GM18499 (cell line): ENCODE measurements around the gene CDC42BPG.

Experiments used
- ATAC-seq: cut with Tn5 transposase; IDR thresholded peaks from one replicate; pipeline ENCODE4 v1.9.1; 2021; ENCODE audit warnings: moderate number of reproducible peaks; ENCODE audit not compliant: insufficient read depth, unreplicated experiment

The CDC42BPG gene

DNA sequence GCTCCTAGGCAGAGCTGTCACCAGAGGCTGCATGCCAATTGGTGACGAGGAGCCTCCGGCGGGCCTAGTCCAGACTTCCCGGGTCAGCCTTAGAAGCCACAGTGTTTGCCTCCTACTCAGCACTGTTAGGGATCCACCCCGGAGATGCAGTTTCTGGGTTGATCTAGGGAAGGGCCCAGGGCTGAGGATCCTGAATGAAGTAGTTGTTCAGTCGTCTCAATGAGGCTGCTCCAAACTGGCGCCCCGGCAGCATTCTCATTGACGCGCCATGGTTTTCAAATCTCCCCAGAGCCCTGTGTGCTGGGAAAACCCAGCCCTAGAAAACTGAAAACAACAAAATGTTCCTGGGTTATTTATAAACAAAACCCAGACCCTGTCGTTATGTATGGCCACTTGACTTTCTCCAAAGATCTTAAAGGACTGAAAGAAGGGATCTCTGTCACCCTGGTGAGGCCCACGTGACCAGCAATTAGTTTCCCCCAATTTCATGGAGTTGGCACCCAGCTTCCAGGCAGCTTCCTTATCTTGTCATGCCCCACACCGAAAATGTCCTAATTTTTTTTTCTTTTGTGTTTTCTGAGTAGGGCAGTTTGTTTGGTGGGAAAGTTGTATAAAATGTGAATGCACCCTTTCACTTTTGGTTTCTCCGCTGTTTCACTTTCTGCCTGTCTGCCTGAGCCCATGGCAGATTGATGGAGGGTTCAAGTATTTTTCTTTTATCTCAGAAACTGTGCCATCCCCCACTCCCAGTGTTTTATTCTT, 36.0 kb upstream of the CDC42BPG start:
- no peak for ATAC-seq

DNA sequence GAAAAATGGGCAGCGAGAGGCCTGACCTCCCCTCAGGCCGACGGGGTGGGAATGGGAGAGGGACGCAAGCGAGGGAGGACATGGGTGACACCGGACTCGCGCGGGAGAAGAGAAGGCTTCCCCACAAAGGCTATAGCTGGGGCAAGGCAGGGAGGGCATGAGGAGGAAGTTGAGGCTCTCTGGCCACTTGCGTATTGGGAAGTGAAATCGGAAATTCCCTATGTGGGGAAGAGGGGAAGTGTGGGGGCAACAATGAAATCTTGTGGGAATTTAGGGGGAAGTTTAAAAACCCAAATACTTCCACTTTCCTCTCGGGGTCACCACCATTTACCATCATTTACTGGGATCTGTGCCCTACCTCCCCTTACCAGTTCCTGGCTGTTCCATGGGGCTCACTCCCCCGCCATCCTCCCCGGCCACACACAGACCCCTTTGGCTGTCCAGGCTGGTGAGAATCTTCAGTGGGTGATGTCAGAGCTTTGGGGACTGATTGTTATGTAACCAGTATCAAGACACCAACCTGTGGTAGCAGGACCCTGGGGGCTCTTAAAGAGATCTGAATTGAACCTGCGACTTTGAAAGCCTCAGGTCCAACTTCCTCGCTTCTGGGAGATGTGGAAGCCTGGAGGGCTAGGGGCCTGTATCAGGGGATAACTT, 34.9 kb upstream of the CDC42BPG start:
- no peak for ATAC-seq

DNA sequence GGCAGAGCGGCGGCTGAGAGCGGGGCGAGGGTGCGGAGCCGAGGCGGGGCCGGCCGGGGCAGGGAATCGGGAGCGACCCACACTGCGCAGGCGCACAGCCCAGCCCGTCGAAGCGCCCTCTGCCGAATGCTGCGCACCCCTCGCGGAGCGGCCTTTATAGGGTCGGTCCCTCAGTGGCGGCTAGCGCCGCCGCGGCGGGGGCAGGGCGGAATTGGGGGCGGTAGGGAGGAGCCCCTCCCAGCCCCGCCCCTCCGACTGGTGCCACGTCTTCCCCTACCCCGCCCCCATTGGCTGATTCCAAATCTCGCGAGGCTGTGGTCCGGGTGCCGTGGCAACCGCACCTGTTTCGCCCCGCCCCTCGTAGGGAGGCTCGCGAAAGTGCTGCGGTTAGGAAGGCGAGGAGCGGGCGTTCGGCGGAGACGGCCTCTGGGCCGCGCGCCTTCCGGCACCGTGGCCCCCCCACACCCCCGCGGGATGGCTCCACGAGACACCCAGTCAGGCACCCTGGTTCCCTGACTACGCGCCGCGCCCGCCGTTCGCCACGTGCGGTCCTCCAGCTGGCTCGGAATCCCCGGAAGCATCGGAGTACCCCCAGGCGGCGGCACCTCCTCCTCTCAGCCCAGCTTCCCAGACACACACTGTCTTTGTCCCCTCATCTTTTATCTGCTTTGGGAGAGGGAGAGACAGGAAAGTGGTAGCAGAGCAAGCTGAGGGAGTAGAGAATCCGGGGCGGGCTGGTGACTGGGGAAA, 34.2 kb upstream of the CDC42BPG start, which contains the start of gene EHD1:
TSS of gene EHD1 (minus strand) at position 128 of the 750 bp plus-strand sequence. CDS start 157 bp downstream, outside the sequence.
- peak; percentile 35 for ATAC-seq

DNA sequence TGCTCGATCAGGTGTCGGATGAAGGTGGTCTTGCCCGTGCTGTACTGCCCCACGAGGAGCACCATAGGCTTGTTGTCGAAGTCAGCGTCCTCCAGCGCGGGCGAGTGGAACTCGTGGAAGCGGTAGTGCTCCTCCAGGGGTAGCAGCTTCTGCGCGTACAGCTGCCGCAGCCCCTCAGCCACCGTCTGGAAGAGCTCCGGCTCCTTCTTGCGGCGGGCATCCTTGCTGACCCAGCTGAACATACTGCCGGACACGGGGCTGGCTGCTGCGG, 33.7 kb upstream of the CDC42BPG start:
- ATAC-seq, result no peak

DNA sequence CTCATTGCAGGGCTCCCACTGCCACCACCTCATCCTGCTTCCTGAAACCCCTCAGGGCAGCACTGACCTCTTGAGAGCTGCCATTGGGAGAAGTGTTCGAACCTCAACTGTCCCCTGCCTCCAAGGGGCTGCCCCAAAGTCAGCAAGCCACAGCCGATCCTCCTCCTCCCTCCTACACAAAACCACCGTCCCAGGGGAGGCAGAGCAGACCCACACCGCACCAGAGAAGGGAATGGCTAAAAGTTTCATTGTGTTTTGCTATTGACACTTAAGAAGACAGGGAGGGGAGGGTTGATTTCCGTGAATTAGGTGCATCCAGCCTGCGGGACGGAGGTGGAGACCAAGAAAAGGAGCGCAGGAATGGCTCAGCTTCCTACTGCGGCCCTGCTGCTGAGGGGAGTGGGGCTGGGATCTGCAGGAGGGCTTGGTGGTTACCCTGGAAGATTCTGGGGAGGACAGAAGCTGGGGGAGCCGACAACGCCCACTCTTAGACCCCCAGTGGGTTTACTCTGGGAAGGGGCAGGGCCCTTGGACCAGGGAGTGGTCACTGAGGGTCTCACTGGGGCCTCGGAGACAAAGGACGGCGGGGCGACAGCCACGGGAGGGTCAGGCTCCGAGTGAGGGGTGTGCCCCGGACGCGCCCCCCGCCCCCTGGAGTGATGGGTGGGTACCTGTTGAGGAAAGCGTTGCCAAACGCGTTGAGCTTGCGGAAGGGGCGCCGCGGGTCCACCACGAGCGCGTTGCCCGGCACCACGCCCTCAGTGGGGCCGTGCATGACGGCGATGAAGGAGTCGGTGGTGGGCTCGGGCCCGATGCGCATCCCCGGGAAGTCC, 33.2 kb upstream of the CDC42BPG start:
- no peak for ATAC-seq

DNA sequence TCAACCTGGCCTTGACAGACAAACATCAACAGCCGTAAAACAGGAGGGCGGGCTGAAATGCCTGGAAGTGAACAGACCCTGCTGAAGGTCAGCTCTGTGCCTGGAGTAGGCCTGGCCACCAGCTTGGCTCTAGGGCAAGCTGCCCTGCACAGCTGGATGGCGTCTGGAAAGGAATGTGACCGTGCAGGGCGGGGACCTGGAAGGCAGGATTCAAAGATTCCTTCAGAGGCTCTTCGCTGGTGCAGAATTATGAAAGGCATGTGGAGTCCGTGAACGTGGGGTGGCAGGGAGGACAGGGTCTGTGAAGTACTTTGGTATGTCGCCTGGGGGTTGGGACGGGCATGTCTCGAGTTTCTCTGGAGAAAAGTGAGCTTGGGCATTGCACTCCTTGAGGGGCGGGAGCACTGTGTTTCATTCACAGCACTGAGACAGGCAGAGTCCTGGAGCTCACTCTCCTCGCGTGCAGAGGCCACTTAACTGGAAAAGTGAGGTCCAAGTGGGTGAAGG, 32.4 kb upstream of the CDC42BPG start:
- ATAC-seq, result no peak

DNA sequence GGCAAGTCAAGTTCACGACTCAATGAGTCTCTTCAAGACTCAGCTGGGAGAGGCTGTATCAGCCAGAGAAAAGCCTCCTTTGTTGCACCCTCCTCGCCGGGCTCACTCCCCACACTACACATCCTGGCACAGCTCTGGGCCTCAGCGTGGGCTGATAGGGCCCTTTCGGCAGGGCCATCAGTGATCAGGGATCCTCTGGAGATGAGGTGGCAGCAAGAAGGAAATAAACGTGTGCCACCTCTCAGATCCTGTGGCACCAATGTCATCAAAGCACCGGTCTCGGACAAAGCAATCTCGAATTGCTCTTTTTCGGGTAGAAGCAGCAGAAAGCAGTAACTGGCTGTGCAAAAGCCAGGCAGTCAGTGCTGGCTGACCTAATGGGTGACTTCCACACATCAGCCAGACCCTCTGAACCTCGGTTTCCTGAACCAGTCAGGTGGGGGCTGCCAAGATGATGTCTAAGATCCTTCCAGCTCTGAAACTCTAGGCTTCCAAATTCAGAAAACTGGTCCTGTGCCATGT, 31.8 kb upstream of the CDC42BPG start:
- no peak for ATAC-seq

DNA sequence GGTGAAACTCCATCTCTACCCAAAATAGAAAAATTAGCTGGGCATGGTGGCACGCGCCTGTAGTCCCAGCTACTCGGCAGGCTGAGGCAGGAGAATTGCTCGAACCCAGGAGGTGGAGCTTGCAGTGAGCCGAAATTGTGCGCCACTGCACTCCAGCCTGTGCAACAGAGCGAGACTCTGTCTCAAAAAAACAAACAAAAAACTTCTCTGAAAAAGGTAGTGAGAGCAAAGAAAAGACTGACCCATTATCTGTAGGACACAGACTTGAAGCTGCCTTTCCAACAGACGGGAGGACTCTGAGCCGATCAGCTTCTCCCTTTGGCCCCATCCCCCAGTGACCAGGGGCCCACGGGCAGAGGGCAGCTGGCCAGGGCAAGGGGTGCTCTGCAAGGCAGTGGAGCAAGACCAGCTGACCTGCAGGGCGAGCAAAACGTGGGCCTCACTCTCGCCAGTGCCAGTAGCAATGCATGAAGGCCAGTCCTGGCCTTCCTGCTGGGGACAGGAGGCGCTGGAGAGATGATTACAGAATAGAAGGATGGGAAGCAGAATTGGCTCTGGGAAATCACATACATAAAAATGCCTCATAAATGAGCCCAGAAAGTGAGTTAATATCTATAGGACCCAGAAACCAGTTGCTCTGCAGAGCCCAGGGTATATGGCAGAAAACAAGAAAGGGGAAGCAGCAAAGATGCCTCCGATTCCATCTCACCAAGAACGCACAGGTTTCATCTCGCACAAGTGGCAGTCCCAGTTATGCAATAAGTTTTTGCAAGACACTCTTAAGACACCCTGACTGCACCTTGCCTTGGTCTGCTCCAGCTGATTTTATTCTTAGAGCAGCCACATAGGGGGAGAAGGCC, 31.1 kb upstream of the CDC42BPG start:
- no peak for ATAC-seq

DNA sequence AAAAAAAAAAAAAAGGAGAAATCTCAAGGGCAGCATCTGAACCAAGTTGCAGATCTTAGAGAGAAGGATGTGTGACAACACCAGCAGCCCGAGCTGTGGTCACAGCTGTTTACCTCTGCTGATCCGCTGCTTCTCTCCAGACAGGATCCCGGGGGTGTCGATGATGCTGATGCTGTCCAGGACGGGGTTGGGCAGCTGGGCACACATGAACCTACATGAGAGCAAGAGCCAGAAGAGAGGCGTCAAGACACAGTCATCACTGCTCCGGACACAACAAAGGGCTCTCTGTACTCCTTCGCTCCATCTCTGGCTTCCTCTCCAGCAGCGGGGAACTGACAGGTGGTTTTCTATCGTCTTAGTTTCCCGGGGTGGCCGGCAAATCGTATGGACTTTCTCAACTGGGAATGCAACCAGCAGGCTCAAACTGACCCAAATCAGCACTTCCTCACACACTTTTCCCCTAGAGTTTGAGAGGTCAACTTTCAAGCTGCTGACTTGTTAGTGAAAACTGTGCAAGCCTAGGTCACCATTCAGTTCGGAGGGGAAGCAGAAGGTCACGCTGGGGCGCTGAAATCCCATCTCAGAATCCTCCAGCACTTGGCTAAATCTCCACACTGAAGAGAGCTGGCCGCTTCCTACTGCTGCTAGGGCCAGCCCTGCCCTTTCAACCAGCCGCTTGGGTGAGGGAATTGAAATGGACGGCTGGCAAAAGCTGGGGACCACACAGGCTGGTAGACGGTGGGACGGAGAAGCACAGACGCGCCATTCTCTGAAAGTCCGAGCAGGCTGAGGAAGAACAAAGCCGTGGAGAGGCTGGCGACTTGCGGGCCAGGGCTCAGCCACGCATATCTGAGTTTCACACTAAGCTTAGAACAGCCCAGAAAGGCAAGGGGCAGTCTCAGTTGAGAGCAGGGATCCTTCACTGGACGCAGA, 30.1 kb upstream of the CDC42BPG start:
- no peak for ATAC-seq

DNA sequence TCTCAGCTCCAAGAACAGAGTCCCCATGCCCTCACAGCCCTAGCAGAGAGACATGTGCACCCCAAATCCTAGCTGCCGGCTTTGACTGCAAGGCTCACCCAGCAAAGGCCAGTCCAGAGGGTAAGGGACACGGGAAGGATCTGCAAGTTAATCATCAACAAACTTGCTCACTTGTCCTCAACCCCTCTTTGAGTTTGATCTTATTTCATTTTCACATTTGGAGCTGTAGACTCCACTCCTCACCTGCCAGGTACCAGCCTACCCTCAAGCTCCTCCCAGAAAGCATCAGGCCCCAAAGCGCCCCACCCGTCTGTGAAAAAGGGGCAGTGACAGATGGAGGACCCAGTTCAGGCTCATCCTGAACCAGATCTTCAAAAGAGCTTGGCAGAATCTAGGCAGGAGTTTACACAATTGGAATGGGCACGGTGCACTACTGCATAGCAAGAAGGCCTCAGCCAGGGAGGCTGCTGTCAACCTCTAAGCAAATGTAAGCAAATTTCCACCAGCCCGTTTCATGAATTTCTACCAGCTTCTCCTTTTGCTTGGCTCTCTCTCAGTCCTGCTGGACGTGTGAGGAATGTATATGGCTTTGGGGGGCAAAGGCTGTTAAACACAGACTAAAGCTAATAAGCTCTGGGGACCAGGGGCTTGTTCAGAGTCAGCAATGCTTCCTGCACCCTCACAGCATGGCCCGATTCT, 28.5 kb upstream of the CDC42BPG start:
- no peak for ATAC-seq

DNA sequence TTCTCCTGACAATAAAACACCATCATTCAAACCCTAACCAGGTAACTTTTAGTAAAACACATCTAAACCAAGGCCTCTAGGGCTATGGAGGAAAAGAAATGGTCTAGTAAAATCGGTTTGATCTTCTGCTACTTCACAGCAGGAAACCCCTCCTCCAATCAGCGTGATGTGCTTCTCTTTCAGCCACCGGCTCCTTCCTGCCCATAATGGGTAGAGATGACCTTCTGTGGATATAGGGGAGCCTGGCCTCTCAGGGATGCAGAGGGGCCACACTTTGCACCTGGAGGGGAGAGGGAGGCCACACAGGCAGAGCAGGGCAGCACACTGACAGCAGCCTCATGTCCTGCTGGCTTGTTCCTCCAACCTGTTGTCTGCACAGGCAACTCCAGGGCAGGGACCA, 27.0 kb upstream of the CDC42BPG start:
- ATAC-seq, result no peak

DNA sequence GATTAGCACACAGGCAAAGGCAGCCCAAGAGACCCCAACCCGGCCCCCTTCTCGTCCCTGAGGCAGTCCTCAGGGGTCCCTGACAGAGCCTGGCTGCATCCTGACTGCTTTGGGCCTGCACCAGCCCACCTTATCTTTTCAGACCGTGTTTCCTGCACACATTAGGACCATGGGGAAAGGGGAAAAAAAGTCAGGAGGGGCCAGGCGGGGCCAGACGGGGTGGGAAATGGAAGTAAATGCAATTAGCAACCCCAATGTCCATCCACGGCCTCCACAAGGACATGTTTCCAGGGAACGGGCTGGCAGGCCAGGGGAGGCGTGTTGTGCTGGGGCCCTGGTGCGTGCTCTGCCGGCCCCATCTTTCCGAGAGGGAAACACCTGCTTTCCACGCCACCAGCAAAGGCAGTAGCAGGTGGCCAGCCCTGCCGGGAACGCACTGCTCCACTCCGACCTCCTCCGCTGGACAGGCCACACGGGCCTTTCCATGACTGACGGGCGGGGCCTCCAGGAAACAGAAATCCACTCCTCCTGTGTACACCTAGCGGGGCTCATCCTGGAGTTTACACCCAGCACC, 26.5 kb upstream of the CDC42BPG start:
- ATAC-seq, result no peak

DNA sequence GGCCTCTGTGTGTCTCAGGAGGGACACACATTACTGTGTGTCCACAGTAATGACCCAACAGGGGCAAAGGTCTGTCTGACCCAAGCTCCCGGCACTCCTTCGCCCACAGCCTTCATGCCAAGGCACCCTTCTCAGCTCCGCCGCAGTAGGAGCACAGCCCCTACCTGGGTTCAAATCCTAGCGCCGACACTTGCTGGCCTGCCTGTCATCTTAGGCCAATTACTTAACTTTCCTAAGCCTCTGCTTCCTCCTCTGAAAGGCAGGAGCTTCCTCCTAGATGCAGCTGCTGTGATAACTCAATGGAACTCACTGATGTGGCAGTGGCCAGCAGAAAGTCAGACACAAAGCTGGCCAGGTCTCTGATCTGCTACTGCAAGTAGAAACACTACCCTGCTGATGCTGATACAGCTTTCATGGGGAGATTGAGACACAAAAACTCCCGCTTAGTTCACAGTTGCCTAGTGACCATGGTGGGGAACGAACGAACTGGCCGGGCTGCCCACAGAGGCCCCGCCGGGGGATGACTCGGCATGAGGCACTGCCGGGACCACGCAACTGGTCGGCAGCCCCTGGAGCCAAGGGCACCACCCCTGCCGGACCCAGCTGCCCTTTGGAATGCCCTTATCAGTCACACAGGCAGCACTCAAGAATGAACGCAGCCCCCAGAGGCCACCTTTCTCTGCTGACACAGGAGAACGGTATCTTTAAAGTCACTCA, 25.9 kb upstream of the CDC42BPG start:
- ATAC-seq, result no peak

DNA sequence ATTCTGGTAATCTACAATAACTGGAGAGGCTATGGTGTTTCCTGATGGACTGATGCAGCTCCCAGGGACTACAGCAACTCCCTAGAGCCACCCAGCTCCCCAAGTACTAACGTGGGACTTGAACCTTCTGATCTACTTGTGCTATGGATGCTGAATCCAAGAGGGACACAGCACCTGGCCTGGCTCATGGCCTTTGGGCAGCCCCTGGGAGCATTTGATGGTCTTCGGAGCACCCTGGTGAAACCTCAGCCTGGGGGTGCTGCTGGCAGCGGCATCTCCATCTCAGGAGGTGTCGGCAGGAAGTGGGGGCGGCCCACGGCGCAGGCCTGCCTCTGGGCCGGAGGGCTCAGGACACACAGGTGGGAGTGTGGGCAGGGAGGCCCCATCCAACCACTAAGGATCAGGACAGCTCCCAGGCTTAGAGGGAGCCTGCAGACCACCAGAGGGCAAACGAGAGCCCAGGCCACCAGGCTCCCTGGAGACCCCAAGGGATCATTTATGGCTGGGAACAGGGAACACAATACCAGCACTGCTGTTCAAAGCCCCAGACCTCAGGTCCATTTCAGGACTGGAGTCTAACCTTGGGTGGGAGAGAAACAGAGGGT, 25.2 kb upstream of the CDC42BPG start:
- ATAC-seq, result no peak

DNA sequence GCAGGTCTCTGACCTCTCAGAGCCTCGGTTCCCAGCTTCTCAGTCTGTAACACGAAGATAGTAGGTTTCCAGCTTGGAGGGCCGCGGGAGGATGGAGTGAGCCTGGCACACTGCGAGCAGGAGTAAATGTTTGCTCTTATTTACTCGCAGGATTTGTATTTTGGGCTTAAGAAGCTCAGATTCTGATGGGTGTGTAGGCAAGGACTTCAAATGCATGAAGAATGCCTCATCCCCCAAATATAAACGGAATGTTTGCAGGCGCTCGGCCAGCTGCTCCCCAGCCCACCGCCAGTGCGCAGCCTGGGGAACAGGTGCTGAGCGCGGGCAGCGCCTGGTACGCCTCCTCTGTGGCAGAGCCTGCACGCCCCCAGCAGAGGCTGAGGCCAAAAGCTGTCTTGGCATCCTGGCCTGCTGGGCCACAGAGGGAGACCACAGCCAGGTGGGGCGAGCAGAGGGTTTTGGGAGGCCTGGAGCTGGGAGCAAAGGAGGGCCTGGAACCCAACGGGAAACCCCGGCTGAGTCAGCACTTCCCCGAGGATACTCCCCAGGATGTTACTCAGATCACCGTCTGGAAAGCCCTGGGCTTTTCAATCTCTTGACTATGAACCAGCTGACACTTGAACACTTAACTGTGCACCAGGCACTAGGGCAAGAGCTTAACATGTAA, 24.6 kb upstream of the CDC42BPG start:
- ATAC-seq, result no peak
